Midbrain (tissue), 1 donor: ENCODE results near the gene HOXC12.

Experiments used
- DNase-seq: peaks from one replicate; lab custom pipeline; 2025; lab: John Stamatoyannopoulos, UW

Gene HOXC12

GRCh38 chr12:53956914-53957536, 2.3 kb downstream of the HOXC12 start:
- DNase-seq = no peak

- no peak for DNase-seq
Observed at GRCh38 chr12:53958128-53958527, 3.4 kb downstream of the HOXC12 start.

- no peak for DNase-seq
Observed at GRCh38 chr12:53959314-53959713, 4.6 kb downstream of the HOXC12 start.

GRCh38 chr12:53960187-53961024, 5.7 kb downstream of the HOXC12 start:
- DNase-seq = no peak

- DNase-seq = no peak
Observed at GRCh38 chr12:53961025-53961761, 6.5 kb downstream of the HOXC12 start.

GRCh38 chr12:53963005-53963404, 8.3 kb downstream of the HOXC12 start:
- DNase-seq = no peak

- no peak for DNase-seq
Observed at GRCh38 chr12:53963434-53964314, 9.0 kb downstream of the HOXC12 start.

- no peak for DNase-seq
Observed at GRCh38 chr12:53964315-53964713, 9.6 kb downstream of the HOXC12 start.

GRCh38 chr12:53965281-53966084, 10.8 kb downstream of the HOXC12 start:
- DNase-seq = no peak

- DNase-seq = no peak
Observed at GRCh38 chr12:53966085-53966384, 11.3 kb downstream of the HOXC12 start.

GRCh38 chr12:53966385-53967133, 11.9 kb downstream of the HOXC12 start:
- DNase-seq = no peak

- no peak for DNase-seq
Observed at GRCh38 chr12:53967421-53967925, 12.8 kb downstream of the HOXC12 start.

GRCh38 chr12:53968214-53969127, 13.8 kb downstream of the HOXC12 start:
- no peak for DNase-seq

- no peak for DNase-seq
Observed at GRCh38 chr12:53969588-53970259, 15.0 kb downstream of the HOXC12 start.

GRCh38 chr12:53970451-53970850, 15.7 kb downstream of the HOXC12 start:
- no peak for DNase-seq

- DNase-seq = no peak
Observed at GRCh38 chr12:53971129-53971528, 16.4 kb downstream of the HOXC12 start.

GRCh38 chr12:53971686-53972085, 17.0 kb downstream of the HOXC12 start:
- no peak for DNase-seq

- no peak for DNase-seq
Observed at GRCh38 chr12:53972152-53972702, 17.5 kb downstream of the HOXC12 start.
